CD4-positive, alpha-beta T cell (primary cell): ENCODE results near the gene NAT9. TPM values are rescaled to one million over a fixed set of nuclear protein-coding genes. Genes with fewer than 3 reads are reported as not detected.

Experiments used
- ATAC-seq: fragments of 200-7000 bp; cut with Tn5 transposase; one replicate; pipeline ENCODE4 v1.10.0; 2022; ENCODE audit warnings: mild to moderate bottlenecking; ENCODE audit not compliant: poor library complexity
- CTCF ChIA-PET: fragments of 350-600 bp; sonication (Branson Sonifier 250); formaldehyde crosslinking; loops from one replicate; lab custom pipeline; 2021; ENCODE audit warnings: antibody characterized with exemption, inconsistent platforms; lab: Charles Lee
- POLR2A ChIA-PET: fragments of 350-600 bp; sonication (Branson Sonifier 250); formaldehyde crosslinking; loops from one replicate; lab custom pipeline; 2021; ENCODE audit warnings: antibody characterized with exemption, inconsistent platforms; lab: Charles Lee
- DNase-seq, 14 experiments: peaks; one replicate each; pipeline ENCODE4 v3.0.0-alpha.2; 2013 to 2020; ENCODE audit warnings: mixed read lengths in 2 of 14
- H3K27ac ChIP-seq, 2 donors: one replicate each; pipeline versions ENCODE4 v1.5.1 to v1.7.0; 2013; ENCODE audit warnings: low read length in 2 of 2, low read depth in 1 of 2, mild to moderate bottlenecking in 1 of 2
- H3K27me3 ChIP-seq, 2 experiments: 1 replicate in 1 of 2; 2 replicates in 1 of 2; pipeline versions ENCODE4 v1.6.1 to v1.7.0; 2013; ENCODE audit warnings: low read length in 2 of 2, control low read depth in 1 of 2, mild to moderate bottlenecking in 1 of 2, moderate library complexity in 1 of 2; ENCODE audit not compliant: insufficient read depth in 2 of 2, control insufficient read depth in 1 of 2
- H3K36me3 ChIP-seq: one replicate; pipeline ENCODE4 v1.6.1; 2013; ENCODE audit warnings: low read length, control low read depth; ENCODE audit not compliant: insufficient read depth
- H3K4me1 ChIP-seq: one replicate; pipeline ENCODE4 v1.6.1; 2013; ENCODE audit warnings: low read length, control low read depth; ENCODE audit not compliant: insufficient read depth
- H3K4me3 ChIP-seq: one replicate; pipeline ENCODE4 v1.5.1; 2013; ENCODE audit warnings: mild to moderate bottlenecking, low read length, moderate library complexity
- H3K9me3 ChIP-seq, 2 experiments: 1 replicate in 1 of 2; 2 replicates in 1 of 2; pipeline versions ENCODE4 v1.6.1 to v1.7.0; 2013; ENCODE audit warnings: low read length in 2 of 2, mild to moderate bottlenecking in 2 of 2, control low read depth in 1 of 2, moderate library complexity in 1 of 2; ENCODE audit not compliant: control insufficient read depth in 1 of 2, insufficient read depth in 1 of 2
- H3K27ac Mint-ChIP-seq: one replicate; pipeline ENCODE4 v1.8.0; 2020; ENCODE audit warnings: mixed read lengths
- H3K27me3 Mint-ChIP-seq: one replicate; pipeline ENCODE4 v1.8.0; 2021; ENCODE audit warnings: mixed read lengths
- H3K36me3 Mint-ChIP-seq: one replicate; pipeline ENCODE4 v1.8.0; 2021; ENCODE audit warnings: low read depth, mixed read lengths
- H3K4me1 Mint-ChIP-seq: one replicate; pipeline ENCODE4 v1.8.0; 2021; ENCODE audit warnings: low read depth, mixed read lengths
- H3K4me3 Mint-ChIP-seq: one replicate; pipeline ENCODE4 v1.8.0; 2020; ENCODE audit warnings: mild to moderate bottlenecking, mixed read lengths
- H3K9me3 Mint-ChIP-seq: one replicate; pipeline ENCODE4 v1.8.0; 2020; ENCODE audit warnings: mixed read lengths
- intact Hi-C, 2 experiments: fragments of 100-400 bp; cut with DNase I in 1 of 2; cut with micrococcal nuclease in 1 of 2; formaldehyde crosslinking; loops; one replicate each; pipeline versions ENCODE4 v1.15.1 to v1.9.0; 2023 to 2025; cut with DNase I, micrococcal nuclease
- total RNA-seq, 174 experiments: library from RNA in 2 of 174; stranded (reverse) in 2 of 174; gene quantifications; one replicate each; pipeline ENCODE4 v1.2.3 and lab custom pipeline; 2021 to 2026
- TF ChIP-seq, protein P1 (sequence below): fragments of 200-600 bp; IDR thresholded peaks from one replicate; pipeline ENCODE4 v1.8.0; 2022; ENCODE audit warnings: antibody characterized with exemption, mild to moderate bottlenecking

NAT9 gene
- total RNA-seq, 2 experiments from 2014 or later: 34.6 to 38.2 TPM

DNA sequence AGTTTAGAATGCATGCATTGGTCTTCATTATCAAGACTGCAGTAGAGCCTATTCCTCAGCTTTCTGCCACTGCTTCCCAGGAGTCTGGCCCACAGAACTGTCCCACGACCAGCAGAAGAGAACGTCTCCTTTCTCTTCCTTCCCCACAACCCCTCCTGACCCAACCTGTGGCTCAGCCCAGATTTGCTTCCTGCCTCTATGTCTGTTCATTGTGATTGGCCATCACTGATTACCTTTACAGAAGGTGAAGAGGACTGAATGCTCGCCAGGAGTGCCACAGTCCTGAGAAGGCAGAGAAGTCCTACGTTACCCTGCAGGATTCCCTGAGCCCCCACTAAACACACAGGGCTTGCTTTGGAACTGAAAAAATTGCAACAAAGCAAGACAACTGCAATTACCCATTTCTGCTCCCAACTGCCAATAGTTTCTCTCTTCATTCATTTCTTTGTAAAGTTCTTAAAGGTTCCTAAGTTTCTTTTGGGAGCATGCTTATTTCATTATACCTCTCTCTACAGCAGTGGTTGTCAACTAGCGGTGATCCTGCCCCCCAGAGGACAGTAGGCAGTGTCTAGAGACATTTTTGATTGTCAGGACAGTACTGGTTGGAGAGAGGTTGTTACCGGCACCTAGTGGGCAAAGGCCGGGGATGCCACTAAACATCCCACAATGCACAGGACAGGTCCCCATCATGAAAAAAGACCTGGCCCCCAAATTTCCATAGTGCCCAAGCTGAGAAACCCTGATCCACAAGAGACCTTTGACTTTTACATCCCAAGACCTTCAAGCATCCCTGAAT is 4.5 kb upstream of the NAT9 start:
- Mint-ChIP-seq H3K27ac (peak overlapping the region; percentile 96), H3K4me3 (peak overlapping the region; percentile 89), H3K4me1 (peaks cover 79% of the 10 kb centered on the region), H3K27me3 (no peaks in the 10 kb centered on the region), H3K36me3 (peaks cover 51% of the 10 kb centered on the region), H3K9me3 (no peaks in the 10 kb centered on the region)
- peaks cover 15% of the 10 kb centered on the region for H3K36me3 ChIP-seq
- peak overlapping the region; percentile 24 to 67 for H3K27ac ChIP-seq
- H3K4me3 ChIP-seq: peak overlapping the region; percentile 10
- H3K27me3 ChIP-seq: no peaks in the 10 kb centered on the region
- H3K4me1 ChIP-seq: peaks cover 92% of the 10 kb centered on the region
- POLR2A ChIA-PET: interaction anchor here (0.7 to 2.9 kb wide), 14 partner anchors 10 to 92 kb away, joined by 3 to 24 read pairs (median 10); partner anchors contain the start of genes FDXR, NHERF1 and RAB37
- TF ChIP-seq, protein P1, sequence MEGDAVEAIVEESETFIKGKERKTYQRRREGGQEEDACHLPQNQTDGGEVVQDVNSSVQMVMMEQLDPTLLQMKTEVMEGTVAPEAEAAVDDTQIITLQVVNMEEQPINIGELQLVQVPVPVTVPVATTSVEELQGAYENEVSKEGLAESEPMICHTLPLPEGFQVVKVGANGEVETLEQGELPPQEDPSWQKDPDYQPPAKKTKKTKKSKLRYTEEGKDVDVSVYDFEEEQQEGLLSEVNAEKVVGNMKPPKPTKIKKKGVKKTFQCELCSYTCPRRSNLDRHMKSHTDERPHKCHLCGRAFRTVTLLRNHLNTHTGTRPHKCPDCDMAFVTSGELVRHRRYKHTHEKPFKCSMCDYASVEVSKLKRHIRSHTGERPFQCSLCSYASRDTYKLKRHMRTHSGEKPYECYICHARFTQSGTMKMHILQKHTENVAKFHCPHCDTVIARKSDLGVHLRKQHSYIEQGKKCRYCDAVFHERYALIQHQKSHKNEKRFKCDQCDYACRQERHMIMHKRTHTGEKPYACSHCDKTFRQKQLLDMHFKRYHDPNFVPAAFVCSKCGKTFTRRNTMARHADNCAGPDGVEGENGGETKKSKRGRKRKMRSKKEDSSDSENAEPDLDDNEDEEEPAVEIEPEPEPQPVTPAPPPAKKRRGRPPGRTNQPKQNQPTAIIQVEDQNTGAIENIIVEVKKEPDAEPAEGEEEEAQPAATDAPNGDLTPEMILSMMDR: no peak
- CTCF ChIA-PET: interaction anchor here (0.7 to 3.4 kb wide), 8 partner anchors 10 to 123 kb away, joined by 3 to 14 read pairs (median 4); partner anchors contain the start of gene RAB37
- ATAC-seq: no peak
- peak in 4 of 14 experiments; percentile 21 to 68 (median 58) for DNase-seq
- intact Hi-C loops: loop anchor here in 1 of 2 experiments (5.0 kb wide), 1 partner anchor 33 kb away; the partner anchor contains the start of gene NHERF1
- no peaks in the 10 kb centered on the region for H3K9me3 ChIP-seq

DNA sequence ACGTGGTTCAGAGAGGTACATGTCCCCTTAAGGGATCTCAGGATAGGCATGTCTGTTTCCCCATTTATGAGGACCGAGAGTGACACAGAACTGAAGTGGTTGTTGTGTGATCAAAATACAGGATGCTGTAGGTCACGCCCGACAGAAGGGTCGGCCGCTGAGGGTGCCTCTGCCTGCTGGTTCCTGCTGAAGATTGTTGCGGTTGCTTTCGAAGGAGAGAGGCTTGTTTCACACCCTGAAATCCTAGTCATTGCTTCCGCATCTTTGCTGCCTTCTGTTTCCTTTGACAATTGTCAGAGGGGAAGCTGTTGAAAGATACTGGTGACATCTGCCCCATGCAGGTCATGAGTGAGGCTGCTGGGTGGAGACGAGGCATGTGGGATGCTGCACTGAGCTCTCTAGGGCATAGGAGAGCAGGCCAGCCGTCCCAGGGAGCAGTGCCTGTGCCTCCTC is 3.8 kb upstream of the NAT9 start:
- Histone ChIP-seq H3K9me3 (no peaks in the 10 kb centered on the region), H3K27me3 (no peaks in the 10 kb centered on the region), H3K27ac (peak overlapping the region; percentile 60 to 67), H3K36me3 (peaks cover 8% of the 10 kb centered on the region), H3K4me1 (peaks cover 92% of the 10 kb centered on the region), H3K4me3 (peak overlapping the region; percentile 10)
- TF ChIP-seq, protein P1: no peak
- POLR2A ChIA-PET: interaction anchor here (0.7 to 2.9 kb wide), 15 partner anchors 9 to 123 kb away, joined by 3 to 24 read pairs (median 10); partner anchors contain the start of genes FDXR, NHERF1 and RAB37
- CTCF ChIA-PET: interaction anchor here (0.7 to 3.4 kb wide), 5 partner anchors 9 to 123 kb away, joined by 3 to 14 read pairs (median 6); partner anchors contain the start of gene RAB37
- DNase-seq (peak in 13 of 14 experiments; percentile 48 to 89 (median 63)), ATAC-seq (peak; percentile 74)
- H3K9me3 Mint-ChIP-seq: no peaks in the 10 kb centered on the region
- no peaks in the 10 kb centered on the region for H3K27me3 Mint-ChIP-seq
- H3K4me3 Mint-ChIP-seq: peak overlapping the region; percentile 89
- H3K4me1 Mint-ChIP-seq: peaks cover 77% of the 10 kb centered on the region
- H3K27ac Mint-ChIP-seq: peak overlapping the region; percentile 96
- intact Hi-C loops: loop anchor here (5.0 kb wide), 2 partner anchors 33 to 92 kb away; partner anchors contain the start of genes FDXR (in 1 of the 2) and NHERF1 (in 1 of the 2)
- peaks cover 48% of the 10 kb centered on the region for H3K36me3 Mint-ChIP-seq

DNA sequence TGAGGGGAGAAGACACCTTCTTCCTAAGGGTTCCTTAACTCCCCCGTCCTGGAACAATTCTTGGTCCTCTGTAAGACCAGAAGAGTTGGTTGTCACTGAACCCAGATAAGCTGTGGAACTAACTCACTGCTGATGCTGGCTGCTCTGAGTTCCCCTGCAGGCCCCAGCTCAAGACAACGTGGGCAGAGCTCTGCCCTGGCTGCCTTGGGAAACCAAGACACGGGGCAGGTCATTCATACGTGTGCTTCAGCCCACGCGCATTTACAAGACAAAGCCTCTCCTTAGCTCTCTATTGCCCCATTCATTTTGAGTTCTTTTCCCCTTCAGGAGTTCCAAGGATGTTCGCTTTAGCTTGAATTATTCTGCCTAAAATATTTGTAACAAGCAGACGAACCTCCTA is 3.4 kb upstream of the NAT9 start:
- Histone ChIP-seq H3K9me3 (no peaks in the 10 kb centered on the region), H3K4me3 (peak overlapping the region; percentile 10), H3K27me3 (no peaks in the 10 kb centered on the region), H3K36me3 (peaks cover 8% of the 10 kb centered on the region), H3K4me1 (peaks cover 92% of the 10 kb centered on the region), H3K27ac (peak overlapping the region; percentile 60 to 67)
- Mint-ChIP-seq H3K4me3 (peak overlapping the region; percentile 89), H3K9me3 (no peaks in the 10 kb centered on the region), H3K36me3 (peaks cover 45% of the 10 kb centered on the region), H3K27ac (peak overlapping the region; percentile 96), H3K4me1 (peaks cover 72% of the 10 kb centered on the region), H3K27me3 (no peaks in the 10 kb centered on the region)
- intact Hi-C loops: loop anchor here in 1 of 2 experiments (5.0 kb wide), 1 partner anchor 93 kb away; the partner anchor contains the start of gene FDXR
- ChIA-PET CTCF (interaction anchor here (0.7 to 3.4 kb wide), 6 partner anchors 8 to 122 kb away, joined by 3 to 14 read pairs (median 5); partner anchors contain the start of gene RAB37), POLR2A (interaction anchor here (1.1 to 2.9 kb wide), 13 partner anchors 9 to 190 kb away, joined by 3 to 24 read pairs (median 11); partner anchors contain the start of genes FDXR and RAB37)
- ATAC-seq: no peak
- no peak for DNase-seq
- TF ChIP-seq, protein P1: no peak
